GM12878 (cell line): ENCODE results near the gene C18orf54. TPM values are rescaled to one million over a fixed set of nuclear protein-coding genes. Genes with fewer than 3 reads are reported as not detected.

Experiments used
- ATAC-seq: fragments of 200-7000 bp; cut with Tn5 transposase; 3 replicates; pipeline ENCODE4 v1.9.1; 2020; ENCODE audit warnings: mild to moderate bottlenecking, moderate library complexity
- BruUV-seq: library from RNA; stranded (reverse); fragments of 400-500 nt; replicated peaks from 2 replicates; lab custom pipeline; 2021; lab: Mats Ljungman, UMichigan
- CTCF ChIA-PET: fragments of 300-600 bp; sonication (Branson Sonifier 250); formaldehyde crosslinking; extraction: SDS; loops from one replicate; lab custom pipeline; 2021; ENCODE audit warnings: inconsistent platforms; lab: Yijun Ruan, JAX
- POLR2A ChIA-PET: fragments of 350-600 bp; formaldehyde crosslinking; extraction: SDS; loops from one replicate; lab custom pipeline; 2021; ENCODE audit warnings: inconsistent platforms; lab: Charles Lee
- RAD21 ChIA-PET: fragments of 300-600 bp; sonication (Branson Sonifier 250); formaldehyde crosslinking; loops from one replicate; lab custom pipeline; 2023; ENCODE audit warnings: antibody characterized with exemption; ENCODE audit not compliant: unreplicated experiment; lab: Charles Lee
- SMC1A ChIA-PET: fragments of 300-600 bp; sonication (Branson Sonifier 250); formaldehyde crosslinking; loops from one replicate; lab custom pipeline; 2023; ENCODE audit not compliant: unreplicated experiment, uncharacterized antibody; lab: Charles Lee
- DNase-seq: peaks from one replicate; pipeline ENCODE4 v3.0.0-alpha.2; 2011; ENCODE audit warnings: low read depth, low spot score
- FAIRE-seq: peaks from 3 replicates; lab custom pipeline; 2011; peaks lifted over from hg19 to GRCh38; lab: Jason Lieb, UNC
- H2AFZ ChIP-seq: 2 replicates; pipeline ENCODE4 v1.6.0; 2011; ENCODE audit warnings: low read depth, low read length, control low read depth; ENCODE audit not compliant: control insufficient read depth
- H3K27ac ChIP-seq: 2 replicates; pipeline ENCODE4 v1.5.1; 2011; ENCODE audit warnings: control low read depth; ENCODE audit not compliant: control insufficient read depth, insufficient read depth
- H3K27me3 ChIP-seq, 2 experiments: replicated peaks in 1 of 2; 2 replicates each; pipeline versions ENCODE4 v1.6.0 to v1.6.1; 2011; ENCODE audit warnings: low read length in 1 of 2; ENCODE audit not compliant: control insufficient read depth in 2 of 2, insufficient read depth in 2 of 2
- H3K36me3 ChIP-seq, 2 experiments: 2 replicates each; pipeline ENCODE4 v1.5.1; 2011; ENCODE audit warnings: low read length in 1 of 2; ENCODE audit not compliant: control insufficient read depth in 2 of 2, insufficient read depth in 2 of 2
- H3K4me1 ChIP-seq: 2 replicates; pipeline ENCODE4 v1.6.1; 2011; ENCODE audit warnings: mild to moderate bottlenecking, low read length, moderate library complexity, mixed read lengths; ENCODE audit not compliant: control insufficient read depth, insufficient read depth
- H3K4me2 ChIP-seq: 2 replicates; pipeline ENCODE4 v1.6.0; 2011; ENCODE audit warnings: control low read depth; ENCODE audit not compliant: control insufficient read depth, insufficient read depth
- H3K4me3 ChIP-seq: fragments of 200-600 bp; sonication (generic); 2 replicates; pipeline ENCODE4 v1.5.1; 2016
- H3K79me2 ChIP-seq: 2 replicates; pipeline ENCODE4 v1.6.0; 2011; ENCODE audit warnings: low read length; ENCODE audit not compliant: control insufficient read depth, insufficient read depth
- H3K9ac ChIP-seq: 2 replicates; pipeline ENCODE4 v1.8.0; 2011; ENCODE audit warnings: low read length, control low read depth, mixed read lengths; ENCODE audit not compliant: control insufficient read depth, insufficient read depth
- H3K9me3 ChIP-seq: replicated peaks from 3 replicates; pipeline ENCODE4 v1.5.1; 2011; ENCODE audit warnings: mild to moderate bottlenecking, low read length; ENCODE audit not compliant: control insufficient read depth, insufficient read depth
- H4K20me1 ChIP-seq: 2 replicates; pipeline ENCODE4 v1.6.0; 2011; ENCODE audit not compliant: control insufficient read depth, insufficient read depth
- BACH1 ChIP-seq: fragments of 450-650 bp; IDR thresholded peaks from 2 replicates; pipeline ENCODE4 v1.6.1; 2017; ENCODE audit warnings: mild to moderate bottlenecking, borderline replicate concordance
- BCLAF1 ChIP-seq: fragments of 450-650 bp; IDR thresholded peaks from 2 replicates; pipeline ENCODE4 v1.6.1; 2017; ENCODE audit warnings: antibody characterized with exemption, mild to moderate bottlenecking, moderate library complexity
- HCFC1 ChIP-seq: fragments of 150-350 bp; IDR thresholded peaks from 2 replicates; pipeline ENCODE4 v1.6.1; 2014; ENCODE audit warnings: low read length
- MEF2A ChIP-seq: IDR thresholded peaks from 2 replicates; pipeline ENCODE4 v1.6.1; 2011; ENCODE audit warnings: low read depth, mild to moderate bottlenecking, low read length, moderate library complexity; ENCODE audit not compliant: insufficient read depth
- TCF12 ChIP-seq: IDR thresholded peaks from 2 replicates; pipeline ENCODE4 v1.6.1; 2011; ENCODE audit warnings: low read depth, mild to moderate bottlenecking, low read length
- USF2 ChIP-seq: IDR thresholded peaks from 2 replicates; pipeline ENCODE4 v1.6.1; 2011; ENCODE audit warnings: low read depth, low read length, improper control_type of control experiment, borderline replicate concordance
- ZBTB4 ChIP-seq: fragments of 450-650 bp; formaldehyde crosslinking; IDR thresholded peaks from 2 replicates; pipeline ENCODE4 v1.4.0; 2022; ENCODE audit warnings: mild to moderate bottlenecking, moderate library complexity
- WGBS: methylation state at CpG from one replicate; pipeline ENCODE4 v1.1.6; 2016; ENCODE audit warnings: low lambda C conversion rate; ENCODE audit not compliant: insufficient replicate concordance, insufficient coverage; ENCODE audit errors: missing lambda C conversion rate; 5-methylcytosine and 5-hydroxymethylcytosine counted together
- in situ Hi-C: fragments of 300-500 bp; cut with MboI; formaldehyde crosslinking; loops from 9 replicates; pipeline ENCODE4 v1.14.3; 2018; ENCODE audit warnings: mixed read lengths
- intact Hi-C: fragments of 100-400 bp; cut with micrococcal nuclease; formaldehyde crosslinking; loops from one replicate; pipeline ENCODE4 v1.14.2; 2022; ENCODE audit not compliant: unreplicated experiment
- polyA plus RNA-seq, 11 experiments: library from polyadenylated mRNA; depleted of rRNA in 4 of 11; unstranded in 6 of 11; stranded (reverse) in 5 of 11; fragments of >200 nt; fragmentation: Nextera tagmentation in 4 of 11; fragmentation: Illumina TruSeq in 1 of 11; extraction: Ambion mirVana in 4 of 11; extraction: Trizol in 1 of 11; gene quantifications; 1 replicate in 1 of 11; 2 replicates in 10 of 11; pipeline versions ENCODE4 v1.2.1 to v1.2.3, GENCODE V29; 2011 to 2016; ENCODE audit warnings: inconsistent platforms in 2 of 11, missing spikeins in 2 of 11, low read depth in 1 of 11
- total RNA-seq, 4 experiments: library from RNA; depleted of rRNA in 3 of 4; stranded (reverse); fragments of >200 nt in 3 of 4; fragmentation: Illumina TruSeq in 1 of 4; extraction: Trizol in 1 of 4; gene quantifications; 2 replicates each; pipeline versions ENCODE4 v1.2.1 to v1.2.3, GENCODE V29; 2013 to 2021

C18orf54 gene
- total and polyA plus RNA-seq, 10 of the 15 experiments (the other 5 are each of a cell fraction or from before 2014, with no cell fraction given): 1.2 to 7.6 (median 2.8) TPM

GRCh38 chr18:54323561-54323960 lies 34.1 kb upstream of the C18orf54 start:
- no peak for DNase-seq
- Histone ChIP-seq H4K20me1 (no peaks in the 10 kb centered on the region), H3K9ac (no peak overlapping the region), H3K9me3 (no peaks in the 10 kb centered on the region), H3K27me3 (no peaks in the 10 kb centered on the region), H3K4me1 (no peaks in the 10 kb centered on the region), H3K4me3 (no peak overlapping the region), H3K79me2 (no peaks in the 10 kb centered on the region), H3K4me2 (no peak overlapping the region), H3K36me3 (no peaks in the 10 kb centered on the region), H3K27ac (no peak overlapping the region), H2AFZ (no peak overlapping the region)
- SMC1A ChIA-PET: no interaction called here
- intact Hi-C loops (no loop called here), in situ Hi-C loops (no loop called here)
- RAD21 ChIA-PET: no interaction called here
- POLR2A ChIA-PET: no interaction called here
- CTCF ChIA-PET: interaction anchor here (0.9 to 1.0 kb wide), 2 partner anchors 8 to 867 kb away, joined by 3 read pairs; no protein-coding TSS in a partner anchor
- no peak for FAIRE-seq
- TF ChIP-seq TCF12: no peak
- no TSS peak for BruUV-seq
- ATAC-seq: no peak

- POLR2A ChIA-PET: no interaction called here
- Histone ChIP-seq H3K4me3 (no peak overlapping the region), H3K9ac (no peak overlapping the region), H3K36me3 (no peaks in the 10 kb centered on the region), H2AFZ (no peak overlapping the region), H3K4me2 (no peak overlapping the region), H3K79me2 (no peaks in the 10 kb centered on the region), H3K4me1 (no peaks in the 10 kb centered on the region), H3K27me3 (no peaks in the 10 kb centered on the region), H4K20me1 (no peaks in the 10 kb centered on the region), H3K27ac (no peak overlapping the region), H3K9me3 (no peaks in the 10 kb centered on the region)
- SMC1A ChIA-PET: no interaction called here
- RAD21 ChIA-PET: no interaction called here
- no peak for FAIRE-seq
- TF ChIP-seq ZBTB4: no peak
- no peak for TF ChIP-seq USF2
- no peak for TF ChIP-seq HCFC1
- no peak for TF ChIP-seq MEF2A
- TF ChIP-seq BACH1: no peak
- TF ChIP-seq BCLAF1: no peak
- no peak for DNase-seq
- ATAC-seq: no peak
- in situ Hi-C loops (no loop called here), intact Hi-C loops (no loop called here)
- CTCF ChIA-PET: interaction anchor here (0.9 kb wide), 1 partner anchor 868 kb away, joined by 3 read pairs; no protein-coding TSS in a partner anchor
- BruUV-seq: no TSS peak
- 100% methylated on average over 2 of the region's 2 CpGs for WGBS
Measured at GRCh38 chr18:54323970-54324369, 33.7 kb upstream of the C18orf54 start.
